SK-N-SH (cell line): ENCODE measurements around the gene GALNT18. TPM values are rescaled to one million over a fixed set of nuclear protein-coding genes. Genes with fewer than 3 reads are reported as not detected.

Experiments used
- CTCF ChIA-PET: fragments of 300-600, 350-600 bp; formaldehyde crosslinking; extraction: SDS; loops from one replicate; lab custom pipeline; 2021; lab: Yijun Ruan, JAX
- POLR2A ChIA-PET: fragments of 350-600 bp; sonication (Branson Sonifier 250); formaldehyde crosslinking; extraction: SDS; loops from one replicate; lab custom pipeline; 2020; ENCODE audit warnings: antibody characterized with exemption, inconsistent platforms; lab: Yijun Ruan, JAX
- DNase-seq: peaks from one replicate; pipeline ENCODE4 v3.0.0; 2012
- H2AFZ ChIP-seq: fragments of 200-600 bp; sonication (generic); 2 replicates; pipeline ENCODE4 v1.8.1; 2016; ENCODE audit warnings: antibody characterized with exemption, mild to moderate bottlenecking, low read depth
- H3F3A ChIP-seq: fragments of 200-600 bp; sonication (generic); replicated peaks from 2 replicates; pipeline ENCODE3; 2016; ENCODE audit warnings: antibody characterized with exemption, mild to moderate bottlenecking; ENCODE audit not compliant: insufficient read depth
- H3K27ac ChIP-seq, 2 experiments: fragments of 200-500 bp in 1 of 2; fragments of 200-600 bp in 1 of 2; sonication (Bioruptor generic) in 1 of 2; sonication (generic), shearing (Covaris generic) in 1 of 2; 2 replicates each; pipeline versions ENCODE4 v1.5.1 to v1.6.1; 2014 to 2016; ENCODE audit warnings: low read depth in 2 of 2, inconsistent platforms in 1 of 2, low read length in 1 of 2, mild to moderate bottlenecking in 1 of 2, mixed read lengths in 1 of 2
- H3K27me3 ChIP-seq: fragments of 200-600 bp; sonication (generic), shearing (Covaris generic); 2 replicates; pipeline ENCODE4 v1.6.1; 2016; ENCODE audit warnings: mixed run types; ENCODE audit not compliant: insufficient read depth
- H3K36me3 ChIP-seq, 2 experiments: fragments of 200-500 bp in 1 of 2; fragments of 200-600 bp in 1 of 2; sonication (Bioruptor generic) in 1 of 2; sonication (generic) in 1 of 2; replicated peaks in 1 of 2; 2 replicates each; pipeline versions ENCODE3 to v1.5.1; 2014 to 2016; ENCODE audit warnings: low read length in 1 of 2, mild to moderate bottlenecking in 1 of 2; ENCODE audit not compliant: insufficient read depth in 2 of 2, control insufficient read depth in 1 of 2
- H3K4me1 ChIP-seq, 2 experiments: fragments of 200-500 bp in 1 of 2; fragments of 200-600 bp in 1 of 2; sonication (Bioruptor generic) in 1 of 2; sonication (generic), shearing (Covaris generic) in 1 of 2; 2 replicates each; pipeline versions ENCODE4 v1.5.1 to v1.6.1; 2014 to 2016; ENCODE audit warnings: low read depth in 1 of 2, low read length in 1 of 2, mixed run types in 1 of 2; ENCODE audit not compliant: insufficient read depth in 2 of 2, control insufficient read depth in 1 of 2
- H3K4me2 ChIP-seq: fragments of 200-600 bp; sonication (generic), shearing (Covaris generic); 2 replicates; pipeline ENCODE4 v1.6.1; 2017; ENCODE audit warnings: mixed run types
- H3K4me3 ChIP-seq, 2 experiments: fragments of 200-500 bp in 1 of 2; fragments of 200-600 bp in 1 of 2; sonication (Bioruptor generic) in 1 of 2; sonication (generic), shearing (Covaris generic) in 1 of 2; 2 replicates each; pipeline versions ENCODE4 v1.5.1 to v1.8.1; 2014 to 2016; ENCODE audit warnings: low read depth in 2 of 2, inconsistent platforms in 1 of 2, low read length in 1 of 2, mild to moderate bottlenecking in 1 of 2, mixed read lengths in 1 of 2, moderate library complexity in 1 of 2
- H3K79me2 ChIP-seq: fragments of 200-600 bp; sonication (generic); 2 replicates; pipeline ENCODE4 v1.8.1; 2017; ENCODE audit warnings: mild to moderate bottlenecking; ENCODE audit not compliant: insufficient read depth
- H3K9ac ChIP-seq: fragments of 200-600 bp; sonication (generic); 2 replicates; pipeline ENCODE4 v1.6.1; 2017; ENCODE audit warnings: mixed run types
- H3K9me2 ChIP-seq: fragments of 200-600 bp; sonication (generic); 2 replicates; pipeline ENCODE4 v1.6.1; 2017; ENCODE audit warnings: mixed run types
- H3K9me3 ChIP-seq: fragments of 200-600 bp; sonication (generic); 2 replicates; pipeline ENCODE4 v1.6.1; 2017; ENCODE audit warnings: mixed run types, mild to moderate bottlenecking, moderate library complexity
- H4K20me1 ChIP-seq: fragments of 200-600 bp; sonication (generic); 2 replicates; pipeline ENCODE4 v1.6.1; 2017; ENCODE audit warnings: mild to moderate bottlenecking, mixed run types; ENCODE audit not compliant: insufficient read depth
- ELF1 ChIP-seq: IDR thresholded peaks from 2 replicates; pipeline ENCODE4 v1.4.0; 2012
- EP300 ChIP-seq, 2 experiments: IDR thresholded peaks; 2 replicates each; pipeline versions ENCODE4 v1.4.0 to v1.6.1; 2012; ENCODE audit warnings: borderline replicate concordance in 1 of 2, low read depth in 1 of 2, low read length in 1 of 2
- FOSL2 ChIP-seq: IDR thresholded peaks from 2 replicates; pipeline ENCODE4 v1.4.0; 2012; ENCODE audit warnings: low read depth, mild to moderate bottlenecking, moderate library complexity, borderline replicate concordance
- FOXJ3 ChIP-seq: sonication (generic); formaldehyde crosslinking; IDR thresholded peaks from 2 replicates; pipeline ENCODE4 v1.5.1; 2020; ENCODE audit warnings: mild to moderate bottlenecking, missing genetic modification reagents
- GABPA ChIP-seq: IDR thresholded peaks from 2 replicates; pipeline ENCODE4 v1.4.0; 2012; ENCODE audit warnings: low read depth, mild to moderate bottlenecking
- NFIC ChIP-seq: IDR thresholded peaks from 2 replicates; pipeline ENCODE4 v1.4.0; 2012; ENCODE audit warnings: borderline replicate concordance
- NRF1 ChIP-seq: IDR thresholded peaks from 2 replicates; pipeline ENCODE4 v1.6.1; 2012; ENCODE audit warnings: low read depth, mild to moderate bottlenecking, low read length
- POLR2AphosphoS5 ChIP-seq: IDR thresholded peaks from 2 replicates; pipeline ENCODE4 v1.6.1; 2012; ENCODE audit warnings: low read depth, low read length
- RAD21 ChIP-seq: IDR thresholded peaks from 2 replicates; pipeline ENCODE4 v1.6.1; 2012; ENCODE audit warnings: mild to moderate bottlenecking, low read length
- RCOR1 ChIP-seq: fragments of 150-350 bp; IDR thresholded peaks from 2 replicates; pipeline ENCODE4 v1.6.1; 2017; ENCODE audit warnings: antibody characterized with exemption, low read length
- SIN3A ChIP-seq: IDR thresholded peaks from 2 replicates; pipeline ENCODE4 v1.6.1; 2012; ENCODE audit warnings: low read depth, mild to moderate bottlenecking, low read length, moderate library complexity, borderline replicate concordance
- TAF1 ChIP-seq: IDR thresholded peaks from 2 replicates; pipeline ENCODE4 v1.6.1; 2012; ENCODE audit warnings: low read depth, mild to moderate bottlenecking, low read length, moderate library complexity, borderline replicate concordance
- TCF12 ChIP-seq: IDR thresholded peaks from 2 replicates; pipeline ENCODE4 v1.4.0; 2012
- TEAD4 ChIP-seq: IDR thresholded peaks from 2 replicates; pipeline ENCODE4 v1.4.0; 2012; ENCODE audit warnings: mild to moderate bottlenecking, borderline replicate concordance; ENCODE audit not compliant: insufficient read depth
- YY1 ChIP-seq: IDR thresholded peaks from 2 replicates; pipeline ENCODE4 v1.4.0; 2012; ENCODE audit warnings: low read depth, mild to moderate bottlenecking
- WGBS: methylation state at CpG from one replicate; pipeline ENCODE4 v1.1.6; 2017; ENCODE audit warnings: low lambda C conversion rate; 5-methylcytosine and 5-hydroxymethylcytosine counted together
- polyA plus RNA-seq, 3 experiments: library from polyadenylated mRNA; depleted of rRNA; stranded (reverse); fragments of >200 nt; gene quantifications; 2 replicates each; pipeline ENCODE4 v1.2.3, GENCODE V29; 2012
- TF ChIP-seq, protein P1 (sequence below): IDR thresholded peaks from 2 replicates; pipeline ENCODE4; 2012
- TF ChIP-seq, protein P2 (sequence below): fragments of 150-350 bp; IDR thresholded peaks from 2 replicates; pipeline ENCODE4 v1.6.1; 2016; ENCODE audit warnings: mild to moderate bottlenecking, low read depth, low read length
- TF ChIP-seq, protein P3 (sequence below): IDR thresholded peaks from 2 replicates; pipeline ENCODE4 v1.6.1; 2012; ENCODE audit warnings: mild to moderate bottlenecking, low read depth, low read length, moderate library complexity
- TF ChIP-seq, protein P4 (sequence below): IDR thresholded peaks from 2 replicates; pipeline ENCODE4 v1.4.0; 2012; ENCODE audit warnings: low read depth

The GALNT18 gene
- polyA plus RNA-seq, 1 of the 3 experiments (the other 2 are of a cell fraction), result 0.64 TPM

DNA sequence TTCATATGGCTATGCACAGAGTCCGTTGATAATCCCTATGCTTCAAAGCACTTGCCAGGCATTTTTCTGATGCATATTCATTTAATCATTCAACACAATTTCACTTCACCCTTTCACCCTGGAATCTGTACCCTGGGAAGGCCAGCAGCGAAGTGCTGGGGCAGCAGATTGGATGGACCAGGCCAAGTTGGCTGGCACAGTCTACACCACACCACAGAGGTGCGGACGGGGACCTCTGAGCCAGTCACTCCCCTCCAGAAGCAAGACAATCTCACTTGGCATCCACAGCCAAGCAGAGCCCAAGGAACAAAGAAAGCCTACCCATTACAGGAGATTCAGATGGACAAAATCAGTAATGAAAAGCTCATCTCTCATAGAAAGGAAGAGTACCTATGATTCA lies 130.2 kb downstream of the GALNT18 start:
- Histone ChIP-seq H3F3A (no peaks in the 10 kb centered on the region), H3K4me1 (no peaks in the 10 kb centered on the region; a peak in 1 of 4 replicates), H3K27ac (no peak overlapping the region), H3K9ac (no peak overlapping the region), H2AFZ (no peak overlapping the region), H3K4me2 (no peak overlapping the region), H3K9me3 (no peaks in the 10 kb centered on the region), H3K9me2 (no peaks in the 10 kb centered on the region), H3K79me2 (no peaks in the 10 kb centered on the region), H4K20me1 (no peaks in the 10 kb centered on the region), H3K36me3 (no peaks in the 10 kb centered on the region), H3K4me3 (no peak overlapping the region), H3K27me3 (no peaks in the 10 kb centered on the region)
- ChIA-PET POLR2A (no interaction called here), CTCF (no interaction called here)
- no peak for TF ChIP-seq NRF1
- TF ChIP-seq, protein P1, sequence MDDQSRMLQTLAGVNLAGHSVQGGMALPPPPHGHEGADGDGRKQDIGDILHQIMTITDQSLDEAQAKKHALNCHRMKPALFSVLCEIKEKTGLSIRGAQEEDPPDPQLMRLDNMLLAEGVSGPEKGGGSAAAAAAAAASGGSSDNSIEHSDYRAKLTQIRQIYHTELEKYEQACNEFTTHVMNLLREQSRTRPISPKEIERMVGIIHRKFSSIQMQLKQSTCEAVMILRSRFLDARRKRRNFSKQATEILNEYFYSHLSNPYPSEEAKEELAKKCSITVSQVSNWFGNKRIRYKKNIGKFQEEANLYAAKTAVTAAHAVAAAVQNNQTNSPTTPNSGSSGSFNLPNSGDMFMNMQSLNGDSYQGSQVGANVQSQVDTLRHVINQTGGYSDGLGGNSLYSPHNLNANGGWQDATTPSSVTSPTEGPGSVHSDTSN, result no peak
- no peak for TF ChIP-seq GABPA
- TF ChIP-seq, protein P2, sequence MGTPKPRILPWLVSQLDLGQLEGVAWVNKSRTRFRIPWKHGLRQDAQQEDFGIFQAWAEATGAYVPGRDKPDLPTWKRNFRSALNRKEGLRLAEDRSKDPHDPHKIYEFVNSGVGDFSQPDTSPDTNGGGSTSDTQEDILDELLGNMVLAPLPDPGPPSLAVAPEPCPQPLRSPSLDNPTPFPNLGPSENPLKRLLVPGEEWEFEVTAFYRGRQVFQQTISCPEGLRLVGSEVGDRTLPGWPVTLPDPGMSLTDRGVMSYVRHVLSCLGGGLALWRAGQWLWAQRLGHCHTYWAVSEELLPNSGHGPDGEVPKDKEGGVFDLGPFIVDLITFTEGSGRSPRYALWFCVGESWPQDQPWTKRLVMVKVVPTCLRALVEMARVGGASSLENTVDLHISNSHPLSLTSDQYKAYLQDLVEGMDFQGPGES, result no peak
- TF ChIP-seq TEAD4, result no peak
- TF ChIP-seq SIN3A, result no peak
- no peak for TF ChIP-seq ELF1
- TF ChIP-seq RAD21, result no peak
- no peak for TF ChIP-seq FOXJ3 (CRISPR knock-in tag)
- no peak for TF ChIP-seq FOSL2
- no peak for TF ChIP-seq NFIC
- no peak for DNase-seq
- 59% methylated on average over 4 of the region's 4 CpGs for WGBS

DNA sequence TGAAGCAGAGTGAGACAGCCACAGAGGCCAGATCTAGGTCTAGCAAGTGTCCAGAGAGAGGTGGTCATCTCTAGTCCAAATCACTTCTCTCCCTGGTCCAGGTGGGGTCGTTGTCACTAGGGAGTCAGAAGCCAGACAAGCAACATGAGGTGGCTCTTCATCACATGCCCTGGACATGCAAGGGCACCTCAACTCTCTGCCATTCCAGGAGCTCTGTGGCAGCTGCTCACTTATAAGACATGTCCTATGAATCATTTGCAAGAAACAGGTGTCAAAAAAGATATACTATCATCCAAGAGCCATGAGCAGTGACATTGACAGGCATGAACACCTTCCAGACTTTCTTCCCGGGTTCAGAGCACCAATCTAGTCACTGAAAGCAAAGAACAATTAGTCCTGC lies 130.8 kb downstream of the GALNT18 start:
- Histone ChIP-seq H3K27me3 (no peaks in the 10 kb centered on the region), H3K27ac (no peak overlapping the region), H3K4me3 (no peak overlapping the region), H3K9me3 (no peaks in the 10 kb centered on the region), H4K20me1 (no peaks in the 10 kb centered on the region), H3F3A (no peaks in the 10 kb centered on the region), H3K4me1 (no peaks in the 10 kb centered on the region; a peak in 1 of 4 replicates), H2AFZ (no peak overlapping the region), H3K4me2 (no peak overlapping the region), H3K9ac (no peak overlapping the region), H3K9me2 (no peaks in the 10 kb centered on the region), H3K36me3 (no peaks in the 10 kb centered on the region), H3K79me2 (no peaks in the 10 kb centered on the region)
- no peak for DNase-seq
- ChIA-PET POLR2A (no interaction called here), CTCF (no interaction called here)
- TF ChIP-seq TCF12 (no peak), YY1 (no peak), POLR2AphosphoS5 (no peak), FOXJ3 (CRISPR knock-in tag) (no peak), RCOR1 (no peak), EP300 (IDR thresholded peaks at IDR 0.05; ENCODE audit: borderline replicate concordance in 1 of 2, low read depth in 1 of 2, low read length in 1 of 2) (no peak), TAF1 (no peak), NRF1 (no peak)
- TF ChIP-seq, protein P3, sequence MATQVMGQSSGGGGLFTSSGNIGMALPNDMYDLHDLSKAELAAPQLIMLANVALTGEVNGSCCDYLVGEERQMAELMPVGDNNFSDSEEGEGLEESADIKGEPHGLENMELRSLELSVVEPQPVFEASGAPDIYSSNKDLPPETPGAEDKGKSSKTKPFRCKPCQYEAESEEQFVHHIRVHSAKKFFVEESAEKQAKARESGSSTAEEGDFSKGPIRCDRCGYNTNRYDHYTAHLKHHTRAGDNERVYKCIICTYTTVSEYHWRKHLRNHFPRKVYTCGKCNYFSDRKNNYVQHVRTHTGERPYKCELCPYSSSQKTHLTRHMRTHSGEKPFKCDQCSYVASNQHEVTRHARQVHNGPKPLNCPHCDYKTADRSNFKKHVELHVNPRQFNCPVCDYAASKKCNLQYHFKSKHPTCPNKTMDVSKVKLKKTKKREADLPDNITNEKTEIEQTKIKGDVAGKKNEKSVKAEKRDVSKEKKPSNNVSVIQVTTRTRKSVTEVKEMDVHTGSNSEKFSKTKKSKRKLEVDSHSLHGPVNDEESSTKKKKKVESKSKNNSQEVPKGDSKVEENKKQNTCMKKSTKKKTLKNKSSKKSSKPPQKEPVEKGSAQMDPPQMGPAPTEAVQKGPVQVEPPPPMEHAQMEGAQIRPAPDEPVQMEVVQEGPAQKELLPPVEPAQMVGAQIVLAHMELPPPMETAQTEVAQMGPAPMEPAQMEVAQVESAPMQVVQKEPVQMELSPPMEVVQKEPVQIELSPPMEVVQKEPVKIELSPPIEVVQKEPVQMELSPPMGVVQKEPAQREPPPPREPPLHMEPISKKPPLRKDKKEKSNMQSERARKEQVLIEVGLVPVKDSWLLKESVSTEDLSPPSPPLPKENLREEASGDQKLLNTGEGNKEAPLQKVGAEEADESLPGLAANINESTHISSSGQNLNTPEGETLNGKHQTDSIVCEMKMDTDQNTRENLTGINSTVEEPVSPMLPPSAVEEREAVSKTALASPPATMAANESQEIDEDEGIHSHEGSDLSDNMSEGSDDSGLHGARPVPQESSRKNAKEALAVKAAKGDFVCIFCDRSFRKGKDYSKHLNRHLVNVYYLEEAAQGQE, result no peak
- TF ChIP-seq, protein P4, sequence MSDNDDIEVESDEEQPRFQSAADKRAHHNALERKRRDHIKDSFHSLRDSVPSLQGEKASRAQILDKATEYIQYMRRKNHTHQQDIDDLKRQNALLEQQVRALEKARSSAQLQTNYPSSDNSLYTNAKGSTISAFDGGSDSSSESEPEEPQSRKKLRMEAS, result no peak
- TF ChIP-seq, protein P1, result no peak
- TF ChIP-seq, protein P2, result no peak
- WGBS, result 6% methylated on average over 1 of the region's 2 CpGs
